HepG2 (cell line): Measurements from ENCODE around the gene MYOM1. TPM values are rescaled to one million over a fixed set of nuclear protein-coding genes. Genes with fewer than 3 reads are reported as not detected.
A peak's percentile ranks its signal among the peaks of the same experiment; 100 is the strongest.

ENCODE experiments used
- ATAC-seq: fragments of 200-7000 bp; cut with Tn5 transposase; 3 replicates; pipeline ENCODE4 v1.9.1; 2020; ENCODE audit warnings: mild to moderate bottlenecking, moderate library complexity
- BruUV-seq: library from RNA; stranded (reverse); fragments of 400-500 nt; replicated peaks from 2 replicates; lab custom pipeline; 2021; lab: Mats Ljungman, UMichigan
- CTCF ChIA-PET: fragments of 300-600 bp; formaldehyde crosslinking; extraction: SDS; loops from one replicate; lab custom pipeline; 2021; ENCODE audit warnings: low total read pairs, inconsistent platforms, low intra/inter-chr PET ratio; lab: Yijun Ruan, JAX
- POLR2A ChIA-PET: fragments of 350-600 bp; sonication (Branson Sonifier 250); formaldehyde crosslinking; loops from one replicate; lab custom pipeline; 2020; ENCODE audit warnings: antibody characterized with exemption, inconsistent platforms; lab: Yijun Ruan, JAX
- DNase-seq: peaks from one replicate; pipeline ENCODE4 v3.0.0-alpha.2; 2015; ENCODE audit warnings: low spot score
- FAIRE-seq: peaks from 3 replicates; lab custom pipeline; 2011; peaks lifted over from hg19 to GRCh38; lab: Jason Lieb, UNC
- H2AFZ ChIP-seq: one replicate; pipeline ENCODE4 v1.6.1; 2011; ENCODE audit warnings: low read length, inconsistent platforms
- H3K27ac ChIP-seq: fragments of 300-600 bp; 3 replicates; pipeline ENCODE4 v1.8.0; 2011; ENCODE audit warnings: mixed run types, mild to moderate bottlenecking, mixed read lengths, low read length, inconsistent platforms; ENCODE audit not compliant: insufficient read depth; ENCODE audit errors: extremely low read length
- H3K27me3 ChIP-seq, 2 experiments: fragments of 200-600 bp in 1 of 2; 2 replicates in 1 of 2; 3 replicates in 1 of 2; pipeline versions ENCODE4 v1.6.0 to v1.8.0; 2011; ENCODE audit warnings: low read length in 2 of 2, mild to moderate bottlenecking in 2 of 2, moderate library complexity in 2 of 2, inconsistent platforms in 1 of 2; ENCODE audit not compliant: insufficient read depth in 2 of 2, control insufficient read depth in 1 of 2
- H3K36me3 ChIP-seq, 2 experiments: fragments of 200-600 bp in 1 of 2; replicated peaks in 1 of 2; 2 replicates in 1 of 2; 3 replicates in 1 of 2; pipeline versions ENCODE4 v1.5.1 to v1.8.0; 2011; ENCODE audit warnings: low read length in 2 of 2, inconsistent platforms in 1 of 2; ENCODE audit not compliant: insufficient read depth in 2 of 2, control insufficient read depth in 1 of 2
- H3K4me1 ChIP-seq: 2 replicates; pipeline ENCODE4 v1.5.1; 2012; ENCODE audit warnings: low read length, inconsistent platforms; ENCODE audit not compliant: insufficient read depth
- H3K4me2 ChIP-seq: 2 replicates; pipeline ENCODE4 v1.6.0; 2011; ENCODE audit warnings: low read depth, low read length, inconsistent platforms
- H3K4me3 ChIP-seq, 3 experiments: fragments of 200-600 bp in 1 of 3; sonication (generic), shearing (Covaris generic) in 1 of 3; replicated peaks in 1 of 3; 2 replicates each; pipeline ENCODE4 v1.5.1; 2011 to 2016; ENCODE audit warnings: low read length in 3 of 3, inconsistent platforms in 2 of 3, low read depth in 2 of 3, mild to moderate bottlenecking in 2 of 3, control low read depth in 1 of 3, mixed read lengths in 1 of 3; ENCODE audit not compliant: insufficient read depth in 1 of 3
- H3K79me2 ChIP-seq: one replicate; pipeline ENCODE4 v1.6.1; 2011; ENCODE audit warnings: low read length, inconsistent platforms; ENCODE audit not compliant: insufficient read depth
- H3K9ac ChIP-seq: 2 replicates; pipeline ENCODE4 v1.6.0; 2011; ENCODE audit warnings: mild to moderate bottlenecking, low read depth, low read length, inconsistent platforms; ENCODE audit not compliant: insufficient read depth
- H3K9me3 ChIP-seq: 2 replicates; pipeline ENCODE4 v1.5.1; 2012; ENCODE audit warnings: mild to moderate bottlenecking, low read length
- H4K20me1 ChIP-seq: 2 replicates; pipeline ENCODE4 v1.6.0; 2011; ENCODE audit warnings: inconsistent platforms, mild to moderate bottlenecking, low read length, moderate library complexity; ENCODE audit not compliant: insufficient read depth
- AGO2 ChIP-seq: fragments of 200-400 bp; formaldehyde crosslinking; optimal IDR thresholded peaks from 2 replicates; pipeline ENCODE3; 2017; ENCODE audit warnings: mild to moderate bottlenecking, low read depth, low read length, moderate library complexity
- CHD2 ChIP-seq: IDR thresholded peaks from 2 replicates; pipeline ENCODE4 v1.6.1; 2011; ENCODE audit warnings: low read depth, low read length, improper control_type of control experiment
- DNMT3B ChIP-seq: conservative IDR thresholded peaks from 2 replicates; pipeline ENCODE4 v1.6.1; 2016; ENCODE audit warnings: missing biosample characterization, control low read depth
- GATAD2A ChIP-seq: IDR thresholded peaks from 2 replicates; pipeline ENCODE4 v1.6.1; 2016
- HNF4G ChIP-seq, 2 experiments: sonication (generic) in 1 of 2; formaldehyde crosslinking in 1 of 2; IDR thresholded peaks; 2 replicates each; pipeline versions ENCODE4 v1.4.0 to v1.6.1; 2011 to 2020; ENCODE audit warnings: borderline replicate concordance in 2 of 2, low read depth in 2 of 2, mild to moderate bottlenecking in 2 of 2, low read length in 1 of 2, missing genetic modification reagents in 1 of 2, moderate library complexity in 1 of 2
- KDM1A ChIP-seq: IDR thresholded peaks from 2 replicates; pipeline ENCODE4 v1.6.1; 2016; ENCODE audit warnings: missing compliant biosample characterization
- MED13 ChIP-seq: sonication (generic); formaldehyde crosslinking; IDR thresholded peaks from 2 replicates; pipeline ENCODE4 v1.5.0; 2020; ENCODE audit warnings: missing genetic modification reagents
- NFYB ChIP-seq: sonication (generic); formaldehyde crosslinking; IDR thresholded peaks from 2 replicates; pipeline ENCODE4 v1.4.0; 2020; ENCODE audit warnings: missing genetic modification reagents
- NFYC ChIP-seq: IDR thresholded peaks from 2 replicates; pipeline ENCODE4 v1.6.1; 2016; ENCODE audit warnings: missing genetic modification reagents, missing compliant biosample characterization
- PCBP1 ChIP-seq: fragments of 200-400 bp; formaldehyde crosslinking; IDR thresholded peaks from 2 replicates; pipeline ENCODE4 v1.6.1; 2017; ENCODE audit warnings: mild to moderate bottlenecking, low read depth, low read length, borderline replicate concordance
- REST ChIP-seq, 2 experiments: IDR thresholded peaks; 2 replicates each; pipeline ENCODE4 v1.6.1; 2011 to 2012; ENCODE audit warnings: low read length in 2 of 2, borderline replicate concordance in 1 of 2, low read depth in 1 of 2, mild to moderate bottlenecking in 1 of 2, moderate library complexity in 1 of 2
- RXRA ChIP-seq: sonication (generic); formaldehyde crosslinking; IDR thresholded peaks from 2 replicates; pipeline ENCODE4 v1.5.1; 2020; ENCODE audit warnings: missing genetic modification reagents
- SP140L ChIP-seq: sonication (generic); formaldehyde crosslinking; IDR thresholded peaks from 2 replicates; pipeline ENCODE4 v1.4.0; 2020; ENCODE audit warnings: missing genetic modification reagents, borderline replicate concordance
- TSC22D2 ChIP-seq: sonication (generic); formaldehyde crosslinking; IDR thresholded peaks from 2 replicates; pipeline ENCODE4 v1.5.1; 2020; ENCODE audit warnings: missing genetic modification reagents, mild to moderate bottlenecking, borderline replicate concordance
- U2AF1 ChIP-seq: fragments of 200-400 bp; formaldehyde crosslinking; optimal IDR thresholded peaks from 2 replicates; pipeline ENCODE3; 2017; ENCODE audit warnings: mild to moderate bottlenecking, low read depth, low read length
- ZNF180 ChIP-seq: sonication (generic); formaldehyde crosslinking; IDR thresholded peaks from 2 replicates; pipeline ENCODE4 v1.4.0; 2020; ENCODE audit warnings: low read depth, missing genetic modification reagents, borderline replicate concordance
- ZNF329 ChIP-seq: sonication (generic); formaldehyde crosslinking; IDR thresholded peaks from 2 replicates; pipeline ENCODE4 v1.9.0; 2021; ENCODE audit warnings: low read depth, mild to moderate bottlenecking, missing genetic modification reagents
- WGBS: methylation state at CpG from one replicate; pipeline ENCODE4 v1.1.6; 2017; ENCODE audit warnings: low lambda C conversion rate; 5-methylcytosine and 5-hydroxymethylcytosine counted together
- in situ Hi-C: cut with HindIII; loops from 2 replicates; pipeline ENCODE4 v1.10.0; 2017; ENCODE audit warnings: low pct_unique_long_range_greater_than_20kb; ENCODE audit not compliant: extremely low pct_ligation_motif_present
- intact Hi-C: fragments of 100-400 bp; cut with micrococcal nuclease; formaldehyde crosslinking; loops from one replicate; pipeline ENCODE4 v1.10.0; 2022; ENCODE audit not compliant: unreplicated experiment
- polyA plus RNA-seq, 8 experiments: library from polyadenylated mRNA; depleted of rRNA in 3 of 8; stranded (reverse) in 7 of 8; unstranded in 1 of 8; fragments of >200 nt; fragmentation: Illumina TruSeq in 4 of 8; extraction: Trizol in 4 of 8; gene quantifications; 2 replicates each; pipeline versions ENCODE4 v1.2.1 to v1.2.3, GENCODE V29; 2011 to 2016; ENCODE audit warnings: low read depth in 4 of 8, missing spikeins in 1 of 8, mixed read lengths in 1 of 8; ENCODE audit not compliant: insufficient read depth in 1 of 8
- total RNA-seq, 5 experiments: library from RNA; depleted of rRNA; stranded (reverse); fragments of >200 nt; fragmentation: Illumina TruSeq; extraction: Trizol; gene quantifications; 2 replicates each; pipeline ENCODE4 v1.2.3, GENCODE V29; 2016; ENCODE audit warnings: low read depth in 1 of 5
- TF ChIP-seq, protein P1 (sequence below): sonication (generic); formaldehyde crosslinking; IDR thresholded peaks from 2 replicates; pipeline ENCODE4 v1.5.1; 2020; ENCODE audit warnings: missing genetic modification reagents, mild to moderate bottlenecking, borderline replicate concordance

Gene MYOM1
- total and polyA plus RNA-seq, 2 of the 13 experiments (the other 11 are each of a cell fraction or from before 2014, with no cell fraction given) = 0.46 to 0.98 TPM

GRCh38 chr18:3230401-3231334 lies 10.9 kb upstream of the MYOM1 start:
- FAIRE-seq = no peak
- peak; percentile 60 for TF ChIP-seq NFYB (CRISPR knock-in tag)
- 0 out of 2 replicates have a peak, but pooled peaks have one; percentile 29 for TF ChIP-seq KDM1A (CRISPR knock-in tag)
- TF ChIP-seq TSC22D2 (CRISPR knock-in tag) = no peak
- TF ChIP-seq NFYC (CRISPR knock-in tag) = peak; percentile 64
- TF ChIP-seq GATAD2A = peak; percentile 18; the same call in 1 of the 2 replicates
- no peak for TF ChIP-seq DNMT3B
- no peak for TF ChIP-seq MED13 (CRISPR knock-in tag)
- no peak for TF ChIP-seq U2AF1
- TF ChIP-seq ZNF329 (CRISPR knock-in tag) = no peak
- TF ChIP-seq ZNF180 (CRISPR knock-in tag) = no peak
- TF ChIP-seq, protein P1, sequence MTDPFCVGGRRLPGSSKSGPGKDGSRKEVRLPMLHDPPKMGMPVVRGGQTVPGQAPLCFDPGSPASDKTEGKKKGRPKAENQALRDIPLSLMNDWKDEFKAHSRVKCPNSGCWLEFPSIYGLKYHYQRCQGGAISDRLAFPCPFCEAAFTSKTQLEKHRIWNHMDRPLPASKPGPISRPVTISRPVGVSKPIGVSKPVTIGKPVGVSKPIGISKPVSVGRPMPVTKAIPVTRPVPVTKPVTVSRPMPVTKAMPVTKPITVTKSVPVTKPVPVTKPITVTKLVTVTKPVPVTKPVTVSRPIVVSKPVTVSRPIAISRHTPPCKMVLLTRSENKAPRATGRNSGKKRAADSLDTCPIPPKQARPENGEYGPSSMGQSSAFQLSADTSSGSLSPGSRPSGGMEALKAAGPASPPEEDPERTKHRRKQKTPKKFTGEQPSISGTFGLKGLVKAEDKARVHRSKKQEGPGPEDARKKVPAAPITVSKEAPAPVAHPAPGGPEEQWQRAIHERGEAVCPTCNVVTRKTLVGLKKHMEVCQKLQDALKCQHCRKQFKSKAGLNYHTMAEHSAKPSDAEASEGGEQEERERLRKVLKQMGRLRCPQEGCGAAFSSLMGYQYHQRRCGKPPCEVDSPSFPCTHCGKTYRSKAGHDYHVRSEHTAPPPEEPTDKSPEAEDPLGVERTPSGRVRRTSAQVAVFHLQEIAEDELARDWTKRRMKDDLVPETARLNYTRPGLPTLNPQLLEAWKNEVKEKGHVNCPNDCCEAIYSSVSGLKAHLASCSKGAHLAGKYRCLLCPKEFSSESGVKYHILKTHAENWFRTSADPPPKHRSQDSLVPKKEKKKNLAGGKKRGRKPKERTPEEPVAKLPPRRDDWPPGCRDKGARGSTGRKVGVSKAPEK (CRISPR knock-in tag) = no peak
- no peak for TF ChIP-seq RXRA (CRISPR knock-in tag)
- TF ChIP-seq CHD2 = no peak
- no peak for TF ChIP-seq REST (IDR thresholded peaks at IDR 0.05; ENCODE audit: borderline replicate concordance in 1 of 2, low read depth in 1 of 2, low read length in 2 of 2)
- TF ChIP-seq HNF4G (IDR thresholded peaks at IDR 0.05; ENCODE audit: borderline replicate concordance, low read depth, low read length) = no peak
- TF ChIP-seq HNF4G (CRISPR knock-in tag; IDR thresholded peaks at IDR 0.05; ENCODE audit: borderline replicate concordance, low read depth) = no peak
- TF ChIP-seq AGO2 = no peak
- TF ChIP-seq SP140L = no peak
- no peak for TF ChIP-seq PCBP1

More at GRCh38 chr18:3230401-3231334, 10.9 kb upstream of the MYOM1 start:
- H3K4me2 ChIP-seq = no peak overlapping the region
- WGBS = 93% methylated on average over 9 of the region's 9 CpGs
- no peaks in the 10 kb centered on the region for H3K9me3 ChIP-seq
- in situ Hi-C loops (no loop called here), intact Hi-C loops (no loop called here)
- no peak overlapping the region for H3K4me3 ChIP-seq
- no peaks in the 10 kb centered on the region for H3K27me3 ChIP-seq
- no peaks in the 10 kb centered on the region for H4K20me1 ChIP-seq
- BruUV-seq = no TSS peak
- no peaks in the 10 kb centered on the region for H3K36me3 ChIP-seq
- H3K79me2 ChIP-seq = no peaks in the 10 kb centered on the region
- ATAC-seq (no peak), DNase-seq (no peak)
- CTCF ChIA-PET = no interaction called here
- no peak overlapping the region for H2AFZ ChIP-seq
- POLR2A ChIA-PET = interaction anchor here (0.6 kb wide), 1 partner anchor 13 kb away, joined by 3 read pairs; no protein-coding TSS in a partner anchor
- no peak overlapping the region for H3K27ac ChIP-seq
- H3K9ac ChIP-seq = no peak overlapping the region
- H3K4me1 ChIP-seq = peaks cover 70% of the 10 kb centered on the region
